K562 (cell line): Measurements from ENCODE around the gene RUNX3. TPM values are rescaled to one million over a fixed set of nuclear protein-coding genes. Genes with fewer than 3 reads are reported as not detected.

Experiments used
- ATAC-seq: fragments of 200-7000 bp; cut with Tn5 transposase; 3 replicates; pipeline ENCODE4 v1.9.1; 2020; ENCODE audit warnings: moderate library complexity
- BruUV-seq: library from RNA; stranded (reverse); fragments of 400-500 nt; replicated peaks from 2 replicates; lab custom pipeline; 2021; lab: Mats Ljungman, UMichigan
- CTCF ChIA-PET: fragments of 300-600 bp; formaldehyde crosslinking; extraction: SDS; loops from one replicate; lab custom pipeline; 2021; ENCODE audit warnings: low intra/inter-chr PET ratio; lab: Yijun Ruan, JAX
- POLR2A ChIA-PET: fragments of 300-600, 350-650 bp; sonication (Branson Sonifier 250); formaldehyde crosslinking; extraction: SDS; loops from one replicate; lab custom pipeline; 2021; ENCODE audit warnings: antibody characterized with exemption, inconsistent platforms; lab: Yijun Ruan, JAX
- DNase-seq, 4 experiments: peaks; one replicate each; pipeline versions ENCODE4 v3.0.0 to v3.0.0-alpha.2; 2011 to 2018; ENCODE audit warnings: low spot score in 3 of 4, mixed read lengths in 3 of 4; ENCODE audit errors: extremely low read depth in 1 of 4
- FAIRE-seq: peaks from 2 replicates; lab custom pipeline; 2011; peaks lifted over from hg19 to GRCh38; lab: Jason Lieb, UNC
- H2AFZ ChIP-seq: 2 replicates; pipeline ENCODE4 v1.6.0; 2011; ENCODE audit warnings: low read depth, low read length, control low read depth, inconsistent platforms
- H3K27ac ChIP-seq: fragments of 200-600 bp; 3 replicates; pipeline ENCODE4 v1.8.0; 2011; ENCODE audit warnings: low read depth, mild to moderate bottlenecking, control low read depth, inconsistent platforms, low read length, moderate library complexity, mixed read lengths; ENCODE audit errors: extremely low read depth
- H3K27me3 ChIP-seq, 2 experiments: fragments of 300-600 bp in 1 of 2; 2 replicates in 1 of 2; 3 replicates in 1 of 2; pipeline versions ENCODE4 v1.6.0 to v1.8.0; 2011; ENCODE audit warnings: inconsistent platforms in 2 of 2, low read length in 2 of 2, mild to moderate bottlenecking in 1 of 2, mixed read lengths in 1 of 2, moderate library complexity in 1 of 2; ENCODE audit not compliant: control insufficient read depth in 2 of 2, insufficient read depth in 2 of 2
- H3K36me3 ChIP-seq: fragments of 300-600 bp; 3 replicates; pipeline ENCODE4 v1.8.0; 2011; ENCODE audit warnings: mild to moderate bottlenecking, low read length, inconsistent platforms; ENCODE audit not compliant: control insufficient read depth, insufficient read depth
- H3K4me1 ChIP-seq, 2 experiments: fragments of 200-600 bp in 1 of 2; replicated peaks in 1 of 2; 2 replicates in 1 of 2; 3 replicates in 1 of 2; pipeline versions ENCODE4 v1.5.1 to v1.8.0; 2011; ENCODE audit warnings: inconsistent platforms in 2 of 2, low read length in 2 of 2, mild to moderate bottlenecking in 1 of 2, mixed read lengths in 1 of 2, moderate library complexity in 1 of 2; ENCODE audit not compliant: control insufficient read depth in 2 of 2, insufficient read depth in 2 of 2
- H3K4me2 ChIP-seq: 2 replicates; pipeline ENCODE4 v1.6.1; 2011; ENCODE audit warnings: low read length, control low read depth, inconsistent platforms, mixed read lengths; ENCODE audit not compliant: insufficient read depth
- H3K4me3 ChIP-seq: fragments of 200-600 bp; sonication (generic), shearing (Covaris generic); 2 replicates; pipeline ENCODE4 v1.5.1; 2016; ENCODE audit warnings: control low read depth, inconsistent platforms
- H3K79me2 ChIP-seq: fragments of 200-600 bp; 3 replicates; pipeline ENCODE4 v1.8.0; 2011; ENCODE audit warnings: low read length, inconsistent platforms; ENCODE audit not compliant: control insufficient read depth, insufficient read depth
- H3K9ac ChIP-seq, 2 experiments: 2 replicates each; pipeline versions ENCODE4 v1.6.0 to v1.6.1; 2011; ENCODE audit warnings: low read depth in 2 of 2, low read length in 2 of 2, control low read depth in 1 of 2, inconsistent platforms in 1 of 2, mild to moderate bottlenecking in 1 of 2, mixed read lengths in 1 of 2; ENCODE audit not compliant: insufficient read depth in 1 of 2
- H3K9me1 ChIP-seq: one replicate; pipeline ENCODE4 v1.6.0; 2011; ENCODE audit warnings: inconsistent platforms, mild to moderate bottlenecking, low read length, moderate library complexity; ENCODE audit not compliant: control insufficient read depth, insufficient read depth
- H3K9me3 ChIP-seq: replicated peaks from 2 replicates; pipeline ENCODE4 v1.5.1; 2011; ENCODE audit warnings: low read depth, low read length, inconsistent platforms; ENCODE audit not compliant: control insufficient read depth, insufficient read depth
- H4K20me1 ChIP-seq: replicated peaks from 2 replicates; pipeline ENCODE4 v1.6.1; 2011; ENCODE audit warnings: low read length, inconsistent platforms, mixed read lengths; ENCODE audit not compliant: control insufficient read depth, insufficient read depth
- ADNP ChIP-seq: fragments of 200-800 bp; sonication (Bioruptor generic); IDR thresholded peaks from 2 replicates; pipeline ENCODE4 v1.6.1; 2016; ENCODE audit warnings: missing genetic modification characterization, missing compliant biosample characterization
- BCOR ChIP-seq: fragments of 450-650 bp; IDR thresholded peaks from 2 replicates; pipeline ENCODE4 v1.6.1; 2016
- BRD4 ChIP-seq: fragments of 200-600 bp; sonication (generic); IDR thresholded peaks from 2 replicates; pipeline ENCODE4 v1.6.1; 2017; ENCODE audit warnings: inconsistent platforms
- CBFA2T2 ChIP-seq: fragments of 450-650 bp; conservative IDR thresholded peaks from 2 replicates; pipeline ENCODE4 v1.6.1; 2017; ENCODE audit warnings: mild to moderate bottlenecking
- CHD4 ChIP-seq: fragments of 200-600 bp; sonication (generic); IDR thresholded peaks from 3 replicates; pipeline ENCODE4 v1.6.1; 2012; ENCODE audit warnings: low read depth, mild to moderate bottlenecking, mixed read lengths, low read length, inconsistent platforms; ENCODE audit not compliant: insufficient read depth, insufficient replicate concordance, poor library complexity, severe bottlenecking
- DNMT1 ChIP-seq: fragments of 450-650 bp; IDR thresholded peaks from 2 replicates; pipeline ENCODE4 v1.6.1; 2016; ENCODE audit warnings: antibody characterized with exemption, mild to moderate bottlenecking
- ESRRA ChIP-seq: fragments of 450-650 bp; IDR thresholded peaks from 2 replicates; pipeline ENCODE4 v1.6.1; 2014; ENCODE audit warnings: low read depth, mild to moderate bottlenecking, moderate library complexity, borderline replicate concordance
- FOXK2 ChIP-seq, 2 experiments: fragments of 450-650 bp; IDR thresholded peaks in 1 of 2; conservative IDR thresholded peaks in 1 of 2; 2 replicates each; pipeline ENCODE4 v1.6.1; 2016; ENCODE audit warnings: low read depth in 2 of 2, mild to moderate bottlenecking in 1 of 2
- HDAC2 ChIP-seq: fragments of 450-650 bp; IDR thresholded peaks from 2 replicates; pipeline ENCODE4 v1.6.1; 2016; ENCODE audit warnings: mild to moderate bottlenecking
- HMG20A ChIP-seq: fragments of 450-650 bp; formaldehyde crosslinking; conservative IDR thresholded peaks from 2 replicates; pipeline ENCODE4 v1.4.0; 2020; ENCODE audit warnings: mild to moderate bottlenecking, mixed read lengths
- KDM1A ChIP-seq, 2 experiments: fragments of 450-650 bp; IDR thresholded peaks; 2 replicates each; pipeline ENCODE4 v1.6.1; 2016; ENCODE audit warnings: mild to moderate bottlenecking in 2 of 2
- LEF1 ChIP-seq: fragments of 450-650 bp; IDR thresholded peaks from 2 replicates; pipeline ENCODE4 v1.6.1; 2016; ENCODE audit warnings: mild to moderate bottlenecking
- RBFOX2 ChIP-seq: fragments of 200-400 bp; formaldehyde crosslinking; IDR thresholded peaks from 2 replicates; pipeline ENCODE4 v1.6.1; 2017; ENCODE audit warnings: low read depth, mild to moderate bottlenecking, low read length, moderate library complexity
- RBM25 ChIP-seq: fragments of 200-400 bp; formaldehyde crosslinking; IDR thresholded peaks from 2 replicates; pipeline ENCODE4 v1.6.1; 2018; ENCODE audit warnings: low read length, low read depth, moderate library complexity; ENCODE audit not compliant: severe bottlenecking
- RBM34 ChIP-seq: fragments of 200-400 bp; formaldehyde crosslinking; IDR thresholded peaks from 2 replicates; pipeline ENCODE4 v1.6.1; 2018; ENCODE audit warnings: low read length, borderline replicate concordance; ENCODE audit not compliant: insufficient read depth
- RCOR1 ChIP-seq, 2 experiments: IDR thresholded peaks; 2 replicates each; pipeline ENCODE4 v1.6.1; 2012; ENCODE audit warnings: low read depth in 2 of 2, low read length in 2 of 2, borderline replicate concordance in 1 of 2, improper control_type of control experiment in 1 of 2
- SMARCA5 ChIP-seq: fragments of 450-650 bp; IDR thresholded peaks from 2 replicates; pipeline ENCODE4 v1.6.1; 2016
- ZNF217 ChIP-seq: sonication (generic); formaldehyde crosslinking; IDR thresholded peaks from 2 replicates; pipeline ENCODE4 v1.8.0; 2022; ENCODE audit warnings: mild to moderate bottlenecking, missing genetic modification reagents
- WGBS: fragments of 100-300 bp; shearing (Covaris generic); methylation state at CpG from one replicate; pipeline ENCODE4 v1.1.6; 2016; ENCODE audit warnings: low coverage, mixed read lengths; ENCODE audit not compliant: insufficient coverage; ENCODE audit errors: missing lambda C conversion rate; 5-methylcytosine and 5-hydroxymethylcytosine counted together
- in situ Hi-C: fragments of 300-500 bp; cut with MboI; formaldehyde crosslinking; loops from 4 replicates; pipeline ENCODE4 v1.15.0; 2018; ENCODE audit warnings: inconsistent platforms, mixed read lengths
- intact Hi-C: fragments of 100-400 bp; cut with micrococcal nuclease; formaldehyde crosslinking; loops from 2 replicates; pipeline ENCODE4 v1.14.2; 2022
- polyA plus RNA-seq, 8 experiments: library from polyadenylated mRNA; depleted of rRNA in 4 of 8; stranded (reverse) in 5 of 8; unstranded in 3 of 8; fragments of >200 nt; fragmentation: Nextera tagmentation in 2 of 8; fragmentation: Illumina TruSeq in 1 of 8; extraction: Ambion mirVana in 2 of 8; extraction: Trizol in 1 of 8; gene quantifications; 2 replicates each; pipeline versions ENCODE4 v1.2.1 to v1.2.3, GENCODE V29; 2011 to 2014; ENCODE audit warnings: inconsistent platforms in 1 of 8, missing spikeins in 1 of 8
- total RNA-seq, 7 experiments: library from RNA; depleted of rRNA in 6 of 7; stranded (reverse); fragments of >200 nt in 6 of 7; fragmentation: Illumina TruSeq in 2 of 7; extraction: Trizol in 2 of 7; gene quantifications; 2 replicates each; pipeline versions ENCODE4 v1.2.1 to v1.2.3, GENCODE V29; 2011 to 2021; ENCODE audit warnings: low replicate concordance in 1 of 7

The RUNX3 gene
- total and polyA plus RNA-seq, 9 of the 15 experiments (the other 6 are each of a cell fraction or from before 2014, with no cell fraction given), result 0.01 to 0.64 (median 0.09) TPM

- TF ChIP-seq KDM1A (IDR thresholded peaks at IDR 0.05), result peak; percentile 50 to 66; a peak in 2 of 4 replicates
- TF ChIP-seq HDAC2, result peak; percentile 38; the same call in 1 of the 2 replicates
- TF ChIP-seq CBFA2T2, result no peak
- 0 out of 2 replicates have a peak, but pooled peaks have one; percentile 66 for TF ChIP-seq SMARCA5
- TF ChIP-seq CHD4, result peak; percentile 29
- TF ChIP-seq BRD4, result no peak
- 0 out of 2 replicates have a peak, but pooled peaks have one; percentile 15 for TF ChIP-seq ESRRA
- no peak for TF ChIP-seq RBFOX2
- no peak for TF ChIP-seq RBM34
- TF ChIP-seq RBM25, result peak; percentile 96
- TF ChIP-seq RCOR1 (IDR thresholded peaks at IDR 0.05; ENCODE audit: borderline replicate concordance in 1 of 2, low read depth in 2 of 2, low read length in 2 of 2), result peak in 1 of 2 experiments; percentile 71; a peak in 2 of 4 replicates
- TF ChIP-seq BCOR, result peak; percentile 90
- no peak for TF ChIP-seq ZNF217 (CRISPR knock-in tag)
- no peak for TF ChIP-seq HMG20A (CRISPR knock-in tag)
- no peak for TF ChIP-seq DNMT1
- TF ChIP-seq LEF1, result no peak
- no peak for TF ChIP-seq FOXK2 (conservative IDR thresholded peaks at IDR 0.05 in 1 of 2, IDR thresholded peaks at IDR 0.05 in 1 of 2; ENCODE audit: low read depth in 2 of 2)
- TF ChIP-seq ADNP (tag), result peak; percentile 87
Observed at GRCh38 chr1:24957808-24958752, 28.0 kb upstream of the RUNX3 start.

More at GRCh38 chr1:24957808-24958752, 28.0 kb upstream of the RUNX3 start:
- Histone ChIP-seq H3K4me2 (no peak overlapping the region), H3K36me3 (no peaks in the 10 kb centered on the region), H3K4me1 (peaks cover 0 to 7% of the 10 kb centered on the region in 2 experiments; a peak in 1 of 5 replicates), H4K20me1 (no peaks in the 10 kb centered on the region), H3K9me1 (no peaks in the 10 kb centered on the region), H3K27me3 (peaks cover 17 to 35% of the 10 kb centered on the region in 2 experiments), H2AFZ (no peak overlapping the region), H3K79me2 (no peaks in the 10 kb centered on the region), H3K9me3 (no peaks in the 10 kb centered on the region), H3K27ac (no peak overlapping the region), H3K4me3 (no peak overlapping the region), H3K9ac (peak overlapping the region in 1 of 2 experiments; percentile 22; a peak in 1 of 4 replicates)
- ChIA-PET POLR2A (interaction anchor here (1.3 kb wide), 1 partner anchor 11 kb away, joined by 3 read pairs; no protein-coding TSS in a partner anchor), CTCF (no interaction called here)
- no TSS peak for BruUV-seq
- DNase-seq (no peak), FAIRE-seq (no peak), ATAC-seq (no peak)
- in situ Hi-C loops, result no loop called here
- intact Hi-C loops, result no loop called here
- whole genome bisulfite sequencing, result 46% methylated on average over 16 of the region's 16 CpGs
